Measurements from ENCODE around the gene PFKFB4. TPM values are rescaled to one million over a fixed set of nuclear protein-coding genes. Genes with fewer than 3 reads are reported as not detected.

The PFKFB4 gene
- total and polyA plus RNA-seq, 2 of the 4 experiments (the other 2 are of a cell fraction), result 16.9 to 17.0 TPM

- DNase-seq (no peak), ATAC-seq (ENCODE audit: low read depth) (no peak; the same call in 1 of the 2 replicates)
- no peak overlapping the region for H3K4me3 ChIP-seq (ENCODE audit: insufficient read depth, low read depth, low read length)
- ChIA-PET POLR2A (ENCODE audit: unreplicated experiment) (no interaction called here), CTCF (no interaction called here)
- H3K9me1 ChIP-seq (ENCODE audit: insufficient read depth, low read length), result no peaks in the 10 kb centered on the region
- no peak overlapping the region for H3K18ac ChIP-seq (ENCODE audit: low read depth, low read length)
- H3K9me3 ChIP-seq (ENCODE audit: control insufficient read depth, insufficient read depth, low read length), result no peaks in the 10 kb centered on the region
- 78% methylated on average over 2 of the region's 6 CpGs; no CpG with 5 or more reads in 1 of the 2 experiments for WGBS, 2 experiments (ENCODE audit: extremely low coverage in 2 of 2, insufficient read length in 1 of 2)
- H3K14ac ChIP-seq (replicated peaks; ENCODE audit: low read depth, low read length), result no peak overlapping the region
- H4K5ac ChIP-seq (ENCODE audit: low read depth, low read length), result no peak overlapping the region
- no peak overlapping the region for H3K4me2 ChIP-seq (ENCODE audit: low read depth, low read length)
- no peak overlapping the region for H2AK5ac ChIP-seq (ENCODE audit: low read depth, low read length)
- H4K20me1 ChIP-seq (ENCODE audit: insufficient read depth, low read length), result no peaks in the 10 kb centered on the region
- in situ Hi-C loops (cut with MboI; ENCODE audit: low sequenced_read_pairs), result no loop called here
- H3K9ac ChIP-seq (ENCODE audit: low read depth, low read length), result no peak overlapping the region
- intact Hi-C loops (cut with micrococcal nuclease), result no loop called here
- peaks cover 7% of the 10 kb centered on the region for H3K36me3 ChIP-seq (ENCODE audit: control insufficient read depth, insufficient read depth, low read length)
- H4K91ac ChIP-seq (ENCODE audit: insufficient read depth, low read depth, low read length), result no peak overlapping the region
- no TSS peak for BruUV-seq (replicated peaks)
- H3K79me1 ChIP-seq (ENCODE audit: low read depth in 1 of 2, low read length in 2 of 2), result no peaks in the 10 kb centered on the region
- no peak overlapping the region for H2BK5ac ChIP-seq (ENCODE audit: low read depth, low read length, poor library complexity, severe bottlenecking)
- H3K4ac ChIP-seq (ENCODE audit: low read depth, low read length), result no peak overlapping the region
- no peak overlapping the region for H3K56ac ChIP-seq (ENCODE audit: extremely low read depth, insufficient read depth, low read length)
- dilution Hi-C loops (cut with HindIII; ENCODE audit: low sequenced_read_pairs, unreplicated experiment), result no loop called here
- H2AFZ ChIP-seq (replicated peaks; ENCODE audit: low read length, poor library complexity), result no peak overlapping the region
- TF ChIP-seq NFE2L2 (IDR thresholded peaks at IDR 0.05; ENCODE audit: low read depth, low read length), result no peak
- no peak for TF ChIP-seq FOS (IDR thresholded peaks at IDR 0.05; ENCODE audit: low read depth, low read length)
- TF ChIP-seq RCOR1 (IDR thresholded peaks at IDR 0.05; ENCODE audit: insufficient replicate concordance, low read length), result no peak
- no peak for TF ChIP-seq SMC3 (IDR thresholded peaks at IDR 0.05; ENCODE audit: low read depth, low read length)
- no peak for TF ChIP-seq RFX5 (IDR thresholded peaks at IDR 0.05; ENCODE audit: low read depth, low read length)
- TF ChIP-seq USF2 (IDR thresholded peaks at IDR 0.05; ENCODE audit: low read depth, low read length), result no peak
- no peak for TF ChIP-seq CEBPB (IDR thresholded peaks at IDR 0.05; ENCODE audit: low read depth, low read length)
- TF ChIP-seq MAFK (IDR thresholded peaks at IDR 0.05; ENCODE audit: low read depth, low read length), result no peak
- no peak for TF ChIP-seq ELK1 (IDR thresholded peaks at IDR 0.05; ENCODE audit: borderline replicate concordance, low read depth, low read length)
- no peak for TF ChIP-seq BHLHE40 (IDR thresholded peaks at IDR 0.05; ENCODE audit: low read depth, low read length)
- no peak for TF ChIP-seq RAD21 (IDR thresholded peaks at IDR 0.05; ENCODE audit: low read length)
- no peak for TF ChIP-seq MAZ (IDR thresholded peaks at IDR 0.05; ENCODE audit: borderline replicate concordance, low read depth, low read length)
- no peak for TF ChIP-seq POLR2A (IDR thresholded peaks at IDR 0.05; ENCODE audit: low read depth, low read length)
- TF ChIP-seq MXI1 (IDR thresholded peaks at IDR 0.05; ENCODE audit: borderline replicate concordance, low read depth, low read length), result no peak
- TF ChIP-seq CHD1 (IDR thresholded peaks at IDR 0.05; ENCODE audit: low read depth, low read length), result no peak
- no peak for TF ChIP-seq CTCF (conservative IDR thresholded peaks at IDR 0.05; ENCODE audit: low read depth, low read length)
- H3K27me3 ChIP-seq (ENCODE audit: control insufficient read depth, insufficient read depth, low read length), result no peaks in the 10 kb centered on the region
- 0 out of 2 replicates have a peak, but pooled peaks cover 2% of the 10 kb centered on the region for H3K4me1 ChIP-seq (ENCODE audit: control insufficient read depth, insufficient read depth, low read length)
- no peak overlapping the region for H2BK20ac ChIP-seq (ENCODE audit: low read depth, low read length)
- H3K27ac ChIP-seq (ENCODE audit: insufficient read depth, low read length), result no peak overlapping the region
- no peak overlapping the region for H3K23ac ChIP-seq (ENCODE audit: low read depth, low read length)
- no peak overlapping the region for H2AK9ac ChIP-seq (replicated peaks; ENCODE audit: low read depth, low read length, poor library complexity)
- H4K8ac ChIP-seq (ENCODE audit: low read depth in 2 of 2, low read length in 2 of 2), result no peak overlapping the region
- no peak overlapping the region for H2BK120ac ChIP-seq (ENCODE audit: low read depth, low read length)
- H2BK15ac ChIP-seq (ENCODE audit: low read depth, low read length), result no peak overlapping the region
These were observed 38.5 kb downstream of the PFKFB4 start for GRCh38 chr3:48518069-48518468.
